K562 (cell line): ENCODE results near the gene MXI1. TPM values are rescaled to one million over a fixed set of nuclear protein-coding genes. Genes with fewer than 3 reads are reported as not detected.
A peak's percentile ranks its signal among the peaks of the same experiment; 100 is the strongest.

Experiments used
- ATAC-seq: fragments of 200-7000 bp; cut with Tn5 transposase; 3 replicates; pipeline ENCODE4 v1.9.1; 2020; ENCODE audit warnings: moderate library complexity
- BruUV-seq: library from RNA; stranded (reverse); fragments of 400-500 nt; replicated peaks from 2 replicates; lab custom pipeline; 2021; lab: Mats Ljungman, UMichigan
- CTCF ChIA-PET: fragments of 300-600 bp; formaldehyde crosslinking; extraction: SDS; loops from one replicate; lab custom pipeline; 2021; ENCODE audit warnings: low intra/inter-chr PET ratio; lab: Yijun Ruan, JAX
- POLR2A ChIA-PET: fragments of 300-600, 350-650 bp; sonication (Branson Sonifier 250); formaldehyde crosslinking; extraction: SDS; loops from one replicate; lab custom pipeline; 2021; ENCODE audit warnings: antibody characterized with exemption, inconsistent platforms; lab: Yijun Ruan, JAX
- DNase-seq, 4 experiments: peaks; one replicate each; pipeline versions ENCODE4 v3.0.0 to v3.0.0-alpha.2; 2011 to 2018; ENCODE audit warnings: low spot score in 3 of 4, mixed read lengths in 3 of 4; ENCODE audit errors: extremely low read depth in 1 of 4
- FAIRE-seq: peaks from 2 replicates; lab custom pipeline; 2011; peaks lifted over from hg19 to GRCh38; lab: Jason Lieb, UNC
- H2AFZ ChIP-seq: 2 replicates; pipeline ENCODE4 v1.6.0; 2011; ENCODE audit warnings: low read depth, low read length, control low read depth, inconsistent platforms
- H3K27ac ChIP-seq: fragments of 200-600 bp; 3 replicates; pipeline ENCODE4 v1.8.0; 2011; ENCODE audit warnings: low read depth, mild to moderate bottlenecking, control low read depth, inconsistent platforms, low read length, moderate library complexity, mixed read lengths; ENCODE audit errors: extremely low read depth
- H3K27me3 ChIP-seq, 2 experiments: fragments of 300-600 bp in 1 of 2; 2 replicates in 1 of 2; 3 replicates in 1 of 2; pipeline versions ENCODE4 v1.6.0 to v1.8.0; 2011; ENCODE audit warnings: inconsistent platforms in 2 of 2, low read length in 2 of 2, mild to moderate bottlenecking in 1 of 2, mixed read lengths in 1 of 2, moderate library complexity in 1 of 2; ENCODE audit not compliant: control insufficient read depth in 2 of 2, insufficient read depth in 2 of 2
- H3K36me3 ChIP-seq: fragments of 300-600 bp; 3 replicates; pipeline ENCODE4 v1.8.0; 2011; ENCODE audit warnings: mild to moderate bottlenecking, low read length, inconsistent platforms; ENCODE audit not compliant: control insufficient read depth, insufficient read depth
- H3K4me1 ChIP-seq, 2 experiments: fragments of 200-600 bp in 1 of 2; replicated peaks in 1 of 2; 2 replicates in 1 of 2; 3 replicates in 1 of 2; pipeline versions ENCODE4 v1.5.1 to v1.8.0; 2011; ENCODE audit warnings: inconsistent platforms in 2 of 2, low read length in 2 of 2, mild to moderate bottlenecking in 1 of 2, mixed read lengths in 1 of 2, moderate library complexity in 1 of 2; ENCODE audit not compliant: control insufficient read depth in 2 of 2, insufficient read depth in 2 of 2
- H3K4me2 ChIP-seq: 2 replicates; pipeline ENCODE4 v1.6.1; 2011; ENCODE audit warnings: low read length, control low read depth, inconsistent platforms, mixed read lengths; ENCODE audit not compliant: insufficient read depth
- H3K4me3 ChIP-seq: fragments of 200-600 bp; sonication (generic), shearing (Covaris generic); 2 replicates; pipeline ENCODE4 v1.5.1; 2016; ENCODE audit warnings: control low read depth, inconsistent platforms
- H3K79me2 ChIP-seq: fragments of 200-600 bp; 3 replicates; pipeline ENCODE4 v1.8.0; 2011; ENCODE audit warnings: low read length, inconsistent platforms; ENCODE audit not compliant: control insufficient read depth, insufficient read depth
- H3K9ac ChIP-seq, 2 experiments: 2 replicates each; pipeline versions ENCODE4 v1.6.0 to v1.6.1; 2011; ENCODE audit warnings: low read depth in 2 of 2, low read length in 2 of 2, control low read depth in 1 of 2, inconsistent platforms in 1 of 2, mild to moderate bottlenecking in 1 of 2, mixed read lengths in 1 of 2; ENCODE audit not compliant: insufficient read depth in 1 of 2
- H3K9me1 ChIP-seq: one replicate; pipeline ENCODE4 v1.6.0; 2011; ENCODE audit warnings: inconsistent platforms, mild to moderate bottlenecking, low read length, moderate library complexity; ENCODE audit not compliant: control insufficient read depth, insufficient read depth
- H3K9me3 ChIP-seq: replicated peaks from 2 replicates; pipeline ENCODE4 v1.5.1; 2011; ENCODE audit warnings: low read depth, low read length, inconsistent platforms; ENCODE audit not compliant: control insufficient read depth, insufficient read depth
- H4K20me1 ChIP-seq: replicated peaks from 2 replicates; pipeline ENCODE4 v1.6.1; 2011; ENCODE audit warnings: low read length, inconsistent platforms, mixed read lengths; ENCODE audit not compliant: control insufficient read depth, insufficient read depth
- ARID3B ChIP-seq: fragments of 250-450 bp; sonication (Bioruptor Pico); IDR thresholded peaks from 2 replicates; pipeline ENCODE4 v1.4.0; 2020; ENCODE audit warnings: borderline replicate concordance
- DDX20 ChIP-seq: fragments of 450-650 bp; IDR thresholded peaks from 2 replicates; pipeline ENCODE4 v1.6.1; 2016; ENCODE audit warnings: missing genetic modification characterization, low read depth, mild to moderate bottlenecking, missing compliant biosample characterization, moderate library complexity
- E2F3 ChIP-seq: fragments of 250-450 bp; sonication (Bioruptor Pico); IDR thresholded peaks from 2 replicates; pipeline ENCODE4 v1.4.0; 2020; ENCODE audit warnings: mild to moderate bottlenecking
- GTF3C2 ChIP-seq: IDR thresholded peaks from 3 replicates; pipeline ENCODE4 v1.6.1; 2011; ENCODE audit warnings: borderline replicate concordance, mild to moderate bottlenecking, moderate library complexity; ENCODE audit not compliant: insufficient read length; ENCODE audit errors: extremely low read depth
- MAZ ChIP-seq, 2 experiments: fragments of 450-650 bp in 1 of 2; sonication (generic) in 1 of 2; formaldehyde crosslinking; IDR thresholded peaks in 1 of 2; conservative IDR thresholded peaks in 1 of 2; 2 replicates each; pipeline versions ENCODE4 v1.4.0 to v1.5.0; 2020; ENCODE audit warnings: mild to moderate bottlenecking in 1 of 2, missing genetic modification reagents in 1 of 2
- MTA3 ChIP-seq: fragments of 450-650 bp; formaldehyde crosslinking; IDR thresholded peaks from 2 replicates; pipeline ENCODE4 v1.6.1; 2017; ENCODE audit warnings: mild to moderate bottlenecking, borderline replicate concordance
- NRF1 ChIP-seq, 2 experiments: fragments of 450-650 bp; IDR thresholded peaks in 1 of 2; conservative IDR thresholded peaks in 1 of 2; 2 replicates each; pipeline ENCODE4 v1.6.1; 2014; ENCODE audit warnings: mild to moderate bottlenecking in 2 of 2
- SAFB2 ChIP-seq: fragments of 200-400 bp; formaldehyde crosslinking; IDR thresholded peaks from 2 replicates; pipeline ENCODE4 v1.6.1; 2018; ENCODE audit warnings: borderline replicate concordance, low read length, low read depth, moderate library complexity; ENCODE audit not compliant: severe bottlenecking
- SIN3B ChIP-seq: fragments of 450-650 bp; IDR thresholded peaks from 2 replicates; pipeline ENCODE4 v1.6.1; 2017; ENCODE audit warnings: low read depth, mild to moderate bottlenecking, moderate library complexity
- TARDBP ChIP-seq: fragments of 450-650 bp; IDR thresholded peaks from 2 replicates; pipeline ENCODE4 v1.6.1; 2016
- TEAD2 ChIP-seq: fragments of 450-650 bp; IDR thresholded peaks from 2 replicates; pipeline ENCODE4 v1.6.1; 2016; ENCODE audit warnings: missing genetic modification characterization, control low read depth, missing compliant biosample characterization
- ZNF277 ChIP-seq: fragments of 250-450 bp; sonication (Bioruptor Pico); IDR thresholded peaks from 2 replicates; pipeline ENCODE4 v1.8.0; 2022; ENCODE audit warnings: inconsistent platforms, mild to moderate bottlenecking, moderate library complexity, borderline replicate concordance
- ZNF408 ChIP-seq: fragments of 250-450 bp; sonication (Bioruptor Pico); IDR thresholded peaks from 2 replicates; pipeline ENCODE4 v1.4.0; 2020; ENCODE audit warnings: low read depth, mild to moderate bottlenecking, moderate library complexity
- ZNF79 ChIP-seq: fragments of 250-450 bp; sonication (Bioruptor Pico); IDR thresholded peaks from 2 replicates; pipeline ENCODE4 v1.4.0; 2020; ENCODE audit warnings: low read depth, mild to moderate bottlenecking, moderate library complexity
- WGBS: fragments of 100-300 bp; shearing (Covaris generic); methylation state at CpG from one replicate; pipeline ENCODE4 v1.1.6; 2016; ENCODE audit warnings: low coverage, mixed read lengths; ENCODE audit not compliant: insufficient coverage; ENCODE audit errors: missing lambda C conversion rate; 5-methylcytosine and 5-hydroxymethylcytosine counted together
- in situ Hi-C: fragments of 300-500 bp; cut with MboI; formaldehyde crosslinking; loops from 4 replicates; pipeline ENCODE4 v1.15.0; 2018; ENCODE audit warnings: inconsistent platforms, mixed read lengths
- intact Hi-C: fragments of 100-400 bp; cut with micrococcal nuclease; formaldehyde crosslinking; loops from 2 replicates; pipeline ENCODE4 v1.14.2; 2022
- polyA plus RNA-seq, 8 experiments: library from polyadenylated mRNA; depleted of rRNA in 4 of 8; stranded (reverse) in 5 of 8; unstranded in 3 of 8; fragments of >200 nt; fragmentation: Nextera tagmentation in 2 of 8; fragmentation: Illumina TruSeq in 1 of 8; extraction: Ambion mirVana in 2 of 8; extraction: Trizol in 1 of 8; gene quantifications; 2 replicates each; pipeline versions ENCODE4 v1.2.1 to v1.2.3, GENCODE V29; 2011 to 2014; ENCODE audit warnings: inconsistent platforms in 1 of 8, missing spikeins in 1 of 8
- total RNA-seq, 7 experiments: library from RNA; depleted of rRNA in 6 of 7; stranded (reverse); fragments of >200 nt in 6 of 7; fragmentation: Illumina TruSeq in 2 of 7; extraction: Trizol in 2 of 7; gene quantifications; 2 replicates each; pipeline versions ENCODE4 v1.2.1 to v1.2.3, GENCODE V29; 2011 to 2021; ENCODE audit warnings: low replicate concordance in 1 of 7

The MXI1 gene
- total and polyA plus RNA-seq, 9 of the 15 experiments (the other 6 are each of a cell fraction or from before 2014, with no cell fraction given): 9.1 to 23.7 (median 14.8) TPM

GRCh38 chr10:110317866-110318850 lies 110.8 kb downstream of the MXI1 start:
- H3K27me3 ChIP-seq: peaks cover 0 to 9% of the 10 kb centered on the region in 2 experiments; a peak in 1 of 5 replicates
- H3K9ac ChIP-seq: no peak overlapping the region
- no peak overlapping the region for H3K4me3 ChIP-seq
- no peaks in the 10 kb centered on the region for H3K79me2 ChIP-seq
- in situ Hi-C loops (no loop called here), intact Hi-C loops (loop anchor here (10.0 kb wide), 2 partner anchors 457 to 1817 kb away; no protein-coding TSS in a partner anchor)
- 34% methylated on average over 13 of the region's 15 CpGs for WGBS
- H3K36me3 ChIP-seq: no peaks in the 10 kb centered on the region
- no TSS peak for BruUV-seq
- no peak overlapping the region for H3K27ac ChIP-seq
- no peak for FAIRE-seq
- ATAC-seq: peak; percentile 47; the same call in 2 of the 3 replicates
- H4K20me1 ChIP-seq: no peaks in the 10 kb centered on the region
- no peaks in the 10 kb centered on the region; the same call in 1 of the 2 replicates for H3K9me3 ChIP-seq
- no peaks in the 10 kb centered on the region for H3K9me1 ChIP-seq
- CTCF ChIA-PET: no interaction called here
- DNase-seq: no peak
- peak overlapping the region; percentile 50; the same call in 1 of the 2 replicates for H2AFZ ChIP-seq
- H3K4me2 ChIP-seq: no peak overlapping the region
- POLR2A ChIA-PET: interaction anchor here (1.0 kb wide), 1 partner anchor 44 kb away, joined by 3 read pairs; no protein-coding TSS in a partner anchor
- H3K4me1 ChIP-seq: no peaks in the 10 kb centered on the region; a peak in 1 of 5 replicates
- TF ChIP-seq ZNF277 (CRISPR knock-in tag) (no peak), MAZ (CRISPR knock-in tag; conservative IDR thresholded peaks at IDR 0.05 in 1 of 2, IDR thresholded peaks at IDR 0.05 in 1 of 2) (no peak), ARID3B (no peak), NRF1 (conservative IDR thresholded peaks at IDR 0.05 in 1 of 2, IDR thresholded peaks at IDR 0.05 in 1 of 2) (no peak), MTA3 (no peak), GTF3C2 (no peak), SIN3B (no peak), ZNF79 (CRISPR knock-in tag) (no peak), ZNF408 (CRISPR knock-in tag) (no peak), DDX20 (tag) (no peak), SAFB2 (no peak), E2F3 (CRISPR knock-in tag) (no peak), TEAD2 (no peak), TARDBP (no peak)
